Keratinocyte (primary cell): Measurements from ENCODE around the gene TMEM135. TPM values are rescaled to one million over a fixed set of nuclear protein-coding genes. Genes with fewer than 3 reads are reported as not detected.
A peak's percentile ranks its signal among the peaks of the same experiment; 100 is the strongest.
"Not testable (repeated sequence)": the region's sequence is repeated elsewhere in the genome, so short reads cannot be mapped to it uniquely, and the experiment has no call there.

Experiments
- DNase-seq: peaks from one replicate; pipeline ENCODE4 v3.0.0-alpha.2; 2011; ENCODE audit warnings: low read depth, missing footprints, low spot score
- FAIRE-seq: peaks from 2 replicates; lab custom pipeline; 2011; peaks lifted over from hg19 to GRCh38; lab: Jason Lieb, UNC
- H2AFZ ChIP-seq: 2 replicates; pipeline ENCODE4 v1.6.0; 2012; ENCODE audit warnings: low read length, control low read depth, inconsistent platforms; ENCODE audit not compliant: control insufficient read depth
- H3K27ac ChIP-seq: 2 replicates; pipeline ENCODE4 v1.5.1; 2011; ENCODE audit warnings: low read length; ENCODE audit not compliant: control insufficient read depth, insufficient read depth
- H3K27me3 ChIP-seq: 3 replicates; pipeline ENCODE4 v1.6.0; 2011; ENCODE audit warnings: low read length; ENCODE audit not compliant: control insufficient read depth, insufficient read depth; ENCODE audit errors: extremely low read depth
- H3K36me3 ChIP-seq, 2 experiments: 2 replicates in 1 of 2; 3 replicates in 1 of 2; pipeline ENCODE4 v1.5.1; 2011; ENCODE audit warnings: low read length in 2 of 2, mild to moderate bottlenecking in 1 of 2; ENCODE audit not compliant: control insufficient read depth in 2 of 2, insufficient read depth in 2 of 2; ENCODE audit errors: extremely low read depth in 1 of 2
- H3K4me1 ChIP-seq: 3 replicates; pipeline ENCODE4 v1.5.1; 2011; ENCODE audit warnings: low read length; ENCODE audit not compliant: control insufficient read depth, insufficient read depth; ENCODE audit errors: extremely low read depth
- H3K4me2 ChIP-seq: 3 replicates; pipeline ENCODE4 v1.6.0; 2011; ENCODE audit warnings: low read depth, low read length; ENCODE audit not compliant: control insufficient read depth, insufficient read depth; ENCODE audit errors: extremely low read depth
- H3K4me3 ChIP-seq, 3 experiments: fragments of 200-600 bp in 1 of 3; sonication (generic) in 1 of 3; 2 replicates in 2 of 3; 3 replicates in 1 of 3; pipeline ENCODE4 v1.5.1; 2011 to 2016; ENCODE audit warnings: low read length in 3 of 3, mild to moderate bottlenecking in 3 of 3, control low read depth in 2 of 3, inconsistent platforms in 1 of 3, low read depth in 1 of 3, mixed read lengths in 1 of 3, mixed run types in 1 of 3, moderate library complexity in 1 of 3; ENCODE audit not compliant: control insufficient read depth in 2 of 3, insufficient read depth in 2 of 3; ENCODE audit errors: extremely low read depth in 1 of 3
- H3K79me2 ChIP-seq: 2 replicates; pipeline ENCODE4 v1.6.0; 2012; ENCODE audit warnings: low read length; ENCODE audit not compliant: control insufficient read depth, insufficient read depth
- H3K9ac ChIP-seq: 3 replicates; pipeline ENCODE4 v1.6.0; 2011; ENCODE audit warnings: low read length; ENCODE audit not compliant: control insufficient read depth, insufficient read depth; ENCODE audit errors: extremely low read depth
- H3K9me1 ChIP-seq: 3 replicates; pipeline ENCODE4 v1.6.0; 2011; ENCODE audit warnings: low read length; ENCODE audit not compliant: control insufficient read depth, insufficient read depth; ENCODE audit errors: extremely low read depth
- H3K9me3 ChIP-seq: 2 replicates; pipeline ENCODE4 v1.5.1; 2012; ENCODE audit warnings: low read depth, low read length; ENCODE audit not compliant: control insufficient read depth
- H4K20me1 ChIP-seq: 3 replicates; pipeline ENCODE4 v1.6.0; 2011; ENCODE audit warnings: low read length; ENCODE audit not compliant: control insufficient read depth, insufficient read depth; ENCODE audit errors: extremely low read depth
- CTCF ChIP-seq, 3 experiments: IDR thresholded peaks in 1 of 3; conservative IDR thresholded peaks in 1 of 3; optimal IDR thresholded peaks in 1 of 3; 2 replicates in 2 of 3; 3 replicates in 1 of 3; pipeline versions ENCODE3 to v1.5.1; 2011; ENCODE audit warnings: low read length in 3 of 3, mild to moderate bottlenecking in 3 of 3, moderate library complexity in 2 of 3, control low read depth in 1 of 3, inconsistent platforms in 1 of 3; ENCODE audit not compliant: insufficient read depth in 2 of 3; ENCODE audit errors: extremely low read depth in 1 of 3
- EZH2 ChIP-seq: IDR thresholded peaks from one replicate; pipeline ENCODE4 v1.6.1; 2012; ENCODE audit warnings: inconsistent platforms, mild to moderate bottlenecking, low read length, moderate library complexity
- dilution Hi-C: fragments of 300-500 bp; cut with MboI; formaldehyde crosslinking; loops from one replicate; pipeline ENCODE4 v1.7.0; 2020; ENCODE audit warnings: low sequenced_read_pairs; ENCODE audit not compliant: extremely low pct_ligation_motif_present
- polyA plus RNA-seq, 5 experiments: library from polyadenylated mRNA; depleted of rRNA in 3 of 5; stranded (reverse) in 3 of 5; stranded (forward) in 1 of 5; unstranded in 1 of 5; fragments of >200 nt; gene quantifications; 1 replicate in 1 of 5; 2 replicates in 3 of 5; 3 replicates in 1 of 5; pipeline versions ENCODE4 v1.2.1 to v1.2.3, GENCODE V29; 2011 to 2012; ENCODE audit warnings: missing spikeins in 2 of 5, low read depth in 1 of 5, low replicate concordance in 1 of 5

TMEM135 gene
- polyA plus RNA-seq, 1 donor (not counting 4 experiments of a cell fraction or from before 2014, with no cell fraction given) = 15.0 TPM

DNA sequence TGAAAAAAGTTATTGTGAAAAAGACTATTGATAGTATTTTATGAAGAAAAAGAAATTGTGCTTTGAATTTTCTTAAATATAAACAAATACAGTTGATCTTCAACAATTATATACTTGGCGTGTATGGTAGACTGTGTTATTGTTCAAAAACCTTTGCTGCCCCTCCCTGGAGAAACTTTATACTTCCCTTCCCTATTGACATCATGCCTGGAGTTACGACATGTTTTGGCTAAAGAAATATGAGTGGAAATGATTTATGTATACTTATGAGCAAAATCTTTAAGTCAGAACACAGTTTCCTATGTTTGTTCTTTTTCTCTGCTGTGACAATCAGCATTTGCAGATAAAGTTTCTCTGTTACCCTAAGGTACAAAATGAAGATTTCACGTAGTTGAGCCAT, 243.8 kb downstream of the TMEM135 start:
- no peaks in the 10 kb centered on the region for H3K27me3 ChIP-seq
- H3K27ac ChIP-seq = no peak overlapping the region
- no peaks in the 10 kb centered on the region for H3K4me1 ChIP-seq
- DNase-seq = no peak
- H3K4me3 ChIP-seq = no peak overlapping the region
- no peak for FAIRE-seq
- no peaks in the 10 kb centered on the region for H3K36me3 ChIP-seq
- peak in 1 of 3 experiments; percentile 1 for TF ChIP-seq CTCF (optimal IDR thresholded peaks at IDR 0.05 in 1 of 3, IDR thresholded peaks at IDR 0.05 in 1 of 3, conservative IDR thresholded peaks at IDR 0.05 in 1 of 3; ENCODE audit: extremely low read depth in 1 of 3, insufficient read depth in 2 of 3, low read length in 3 of 3)
- no peak for TF ChIP-seq EZH2
- no peaks in the 10 kb centered on the region for H3K9me3 ChIP-seq
- no peak overlapping the region for H2AFZ ChIP-seq
- H3K9ac ChIP-seq = no peak overlapping the region
- H3K79me2 ChIP-seq = no peaks in the 10 kb centered on the region
- no peak overlapping the region for H3K4me2 ChIP-seq
- no peaks in the 10 kb centered on the region for H4K20me1 ChIP-seq
- dilution Hi-C loops = no loop called here
- H3K9me1 ChIP-seq = no peaks in the 10 kb centered on the region

DNA sequence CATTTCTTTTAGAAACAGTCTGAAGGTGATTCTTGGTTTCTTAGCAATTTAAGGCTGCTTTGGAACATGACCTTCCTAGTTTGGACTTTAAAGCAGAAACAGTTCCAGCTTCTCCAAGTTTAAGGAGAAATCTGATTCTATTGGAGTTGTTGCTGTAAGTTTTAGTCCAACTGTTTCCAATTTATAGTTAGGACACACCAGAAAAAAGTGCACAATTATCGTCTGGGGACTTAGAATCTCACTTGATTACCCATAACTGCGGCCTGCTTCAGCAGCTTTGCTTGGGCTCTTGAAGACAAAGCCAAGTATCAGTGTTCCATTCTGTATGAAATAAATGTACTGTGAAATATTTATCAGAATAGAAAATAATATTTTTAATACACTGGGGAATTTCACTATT, 246.6 kb downstream of the TMEM135 start:
- TF ChIP-seq EZH2 (no peak), CTCF (optimal IDR thresholded peaks at IDR 0.05 in 1 of 3, IDR thresholded peaks at IDR 0.05 in 1 of 3, conservative IDR thresholded peaks at IDR 0.05 in 1 of 3; ENCODE audit: extremely low read depth in 1 of 3, insufficient read depth in 2 of 3, low read length in 3 of 3) (no peak)
- no peak overlapping the region for H3K27ac ChIP-seq
- H3K27me3 ChIP-seq = no peaks in the 10 kb centered on the region
- no peaks in the 10 kb centered on the region for H3K79me2 ChIP-seq
- no peak overlapping the region for H3K4me2 ChIP-seq
- no peak overlapping the region for H3K9ac ChIP-seq
- H2AFZ ChIP-seq = no peak overlapping the region
- FAIRE-seq (no peak), DNase-seq (no peak)
- dilution Hi-C loops = no loop called here
- H3K9me3 ChIP-seq = no peaks in the 10 kb centered on the region
- H3K4me1 ChIP-seq = no peaks in the 10 kb centered on the region
- H3K9me1 ChIP-seq = no peaks in the 10 kb centered on the region
- no peak overlapping the region for H3K4me3 ChIP-seq
- H4K20me1 ChIP-seq = no peaks in the 10 kb centered on the region
- H3K36me3 ChIP-seq = no peaks in the 10 kb centered on the region

DNA sequence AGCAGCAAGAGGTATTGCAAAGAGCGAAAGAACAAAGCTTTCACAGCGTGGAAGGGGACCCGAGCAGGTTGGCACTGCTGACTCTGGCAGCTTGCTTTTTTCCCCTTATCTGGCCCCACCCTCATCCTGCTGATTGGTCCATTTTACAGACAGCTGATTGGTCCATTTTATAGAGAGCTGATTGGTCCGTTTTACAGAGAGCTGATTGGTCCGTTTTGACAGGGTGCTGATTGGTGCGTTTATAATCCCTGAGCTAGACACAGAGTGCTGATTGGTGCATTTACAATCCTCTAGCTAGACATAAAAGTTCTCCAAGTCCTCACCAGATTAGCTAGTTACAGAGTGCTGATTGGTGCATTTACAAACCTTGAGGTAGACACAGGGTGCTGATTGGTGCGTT, 247.9 kb downstream of the TMEM135 start:
- H3K4me3 ChIP-seq, H3K9me1 ChIP-seq, H4K20me1 ChIP-seq, H3K36me3 ChIP-seq, H2AFZ ChIP-seq, FAIRE-seq, H3K27me3 ChIP-seq, H3K4me1 ChIP-seq, H3K4me2 ChIP-seq, H3K27ac ChIP-seq, H3K9me3 ChIP-seq, dilution Hi-C loops, DNase-seq, H3K9ac ChIP-seq, H3K79me2 ChIP-seq: not testable (repeated sequence)
